Colonic mucosa (tissue), 4 donors: Measurements from ENCODE around the gene ARID5B. TPM values are rescaled to one million over a fixed set of nuclear protein-coding genes. Genes with fewer than 3 reads are reported as not detected.
"Not testable (repeated sequence)": the region's sequence is repeated elsewhere in the genome, so short reads cannot be mapped to it uniquely, and the experiment has no call there.

Source experiments
- DNase-seq: peaks from one replicate; pipeline ENCODE4 v3.0.0-alpha.2; 2020
- H3K27ac ChIP-seq: fragments of 200-600 bp; one replicate; pipeline ENCODE4 v1.8.0; 2021
- H3K27me3 ChIP-seq: fragments of 200-600 bp; one replicate; pipeline ENCODE4 v1.8.0; 2021
- H3K36me3 ChIP-seq: fragments of 200-600 bp; one replicate; pipeline ENCODE4 v1.8.0; 2021
- H3K4me1 ChIP-seq: fragments of 200-600 bp; one replicate; pipeline ENCODE4 v1.8.0; 2021; ENCODE audit warnings: mild to moderate bottlenecking
- H3K4me3 ChIP-seq: fragments of 200-600 bp; one replicate; pipeline ENCODE4 v1.8.0; 2021
- H3K9ac ChIP-seq, 2 donors: one replicate each; pipeline ENCODE4 v1.7.0; 2013; ENCODE audit warnings: control low read depth in 2 of 2, low read depth in 2 of 2, low read length in 2 of 2
- H3K9me3 ChIP-seq: fragments of 200-600 bp; one replicate; pipeline ENCODE4 v1.8.0; 2021
- intact Hi-C: fragments of 100-400 bp; cut with DNase I; formaldehyde crosslinking; loops from one replicate; pipeline ENCODE4 v1.14.1; 2022
- total RNA-seq, 2 donors: library from RNA; stranded (reverse); fragmentation: NEBNext Ultra II Directional in 1 of 2; extraction: Animal tissue kit (Norgen Biotek cat#: 25700) in 1 of 2; gene quantifications; one replicate each; pipeline ENCODE4 v1.2.1, GENCODE V29; 2021
- TF ChIP-seq, protein P1 (sequence below): fragments of 200-600 bp; IDR thresholded peaks from one replicate; pipeline ENCODE4 v1.8.0; 2022; ENCODE audit warnings: antibody characterized with exemption, mild to moderate bottlenecking
- donor health status: healthy.
- donor health status: DM: no; HTN: no; CAD: no.
- donor health status: DM: no; HTN: no; CAD: no.

The ARID5B gene
- total RNA-seq, 2 donors from 2014 or later, result 18.8 to 27.2 TPM

DNA sequence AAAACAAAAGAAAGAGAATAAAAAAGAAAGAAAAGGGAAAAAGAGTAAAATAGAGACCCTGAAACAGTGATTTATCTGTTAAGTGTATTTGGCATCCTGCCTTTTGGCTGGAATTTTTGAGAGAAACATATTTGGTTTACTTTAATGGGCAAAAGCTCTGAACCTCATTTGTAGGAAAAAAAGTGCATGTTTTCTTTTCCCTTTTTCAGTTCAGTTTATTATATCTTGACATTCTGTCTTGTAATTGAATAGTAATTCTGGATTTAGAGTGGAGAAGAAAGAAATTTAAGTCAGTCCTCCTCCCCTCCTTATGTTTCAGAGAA, 69.5 kb downstream of the ARID5B start:
- intact Hi-C loops, result no loop called here
- H3K4me3 ChIP-seq, result no peak overlapping the region
- no peaks in the 10 kb centered on the region for H3K9me3 ChIP-seq
- no peaks in the 10 kb centered on the region for H3K27me3 ChIP-seq
- peaks cover 5% of the 10 kb centered on the region for H3K4me1 ChIP-seq
- TF ChIP-seq, protein P1, sequence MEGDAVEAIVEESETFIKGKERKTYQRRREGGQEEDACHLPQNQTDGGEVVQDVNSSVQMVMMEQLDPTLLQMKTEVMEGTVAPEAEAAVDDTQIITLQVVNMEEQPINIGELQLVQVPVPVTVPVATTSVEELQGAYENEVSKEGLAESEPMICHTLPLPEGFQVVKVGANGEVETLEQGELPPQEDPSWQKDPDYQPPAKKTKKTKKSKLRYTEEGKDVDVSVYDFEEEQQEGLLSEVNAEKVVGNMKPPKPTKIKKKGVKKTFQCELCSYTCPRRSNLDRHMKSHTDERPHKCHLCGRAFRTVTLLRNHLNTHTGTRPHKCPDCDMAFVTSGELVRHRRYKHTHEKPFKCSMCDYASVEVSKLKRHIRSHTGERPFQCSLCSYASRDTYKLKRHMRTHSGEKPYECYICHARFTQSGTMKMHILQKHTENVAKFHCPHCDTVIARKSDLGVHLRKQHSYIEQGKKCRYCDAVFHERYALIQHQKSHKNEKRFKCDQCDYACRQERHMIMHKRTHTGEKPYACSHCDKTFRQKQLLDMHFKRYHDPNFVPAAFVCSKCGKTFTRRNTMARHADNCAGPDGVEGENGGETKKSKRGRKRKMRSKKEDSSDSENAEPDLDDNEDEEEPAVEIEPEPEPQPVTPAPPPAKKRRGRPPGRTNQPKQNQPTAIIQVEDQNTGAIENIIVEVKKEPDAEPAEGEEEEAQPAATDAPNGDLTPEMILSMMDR, result no peak
- no peak overlapping the region for H3K27ac ChIP-seq
- H3K9ac ChIP-seq, result no peak overlapping the region
- H3K36me3 ChIP-seq, result no peaks in the 10 kb centered on the region
- no peak for DNase-seq

DNA sequence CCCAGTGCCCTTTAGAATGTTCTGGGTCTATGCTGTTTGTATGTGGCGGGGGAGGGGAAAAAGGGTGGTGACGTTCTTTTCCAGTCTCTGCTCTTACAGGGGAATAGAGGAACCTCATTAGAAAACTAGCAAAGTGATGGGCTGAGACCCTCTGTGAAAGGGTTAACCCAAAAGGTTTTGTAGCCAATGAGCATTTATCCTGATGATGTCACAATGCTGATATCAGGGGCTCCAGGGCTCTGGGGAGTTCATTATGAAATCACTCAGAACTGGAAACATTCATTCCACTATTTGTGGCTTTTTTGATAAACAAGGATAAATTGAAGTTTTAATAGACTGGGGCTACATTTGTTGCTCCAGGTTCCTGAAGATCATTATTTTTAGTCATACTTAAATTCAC, 71.7 kb downstream of the ARID5B start:
- intact Hi-C loops, result no loop called here
- Histone ChIP-seq H3K9me3 (no peaks in the 10 kb centered on the region), H3K27ac (no peak overlapping the region), H3K4me3 (no peak overlapping the region), H3K4me1 (peaks cover 5% of the 10 kb centered on the region), H3K9ac (no peak overlapping the region), H3K36me3 (no peaks in the 10 kb centered on the region), H3K27me3 (no peaks in the 10 kb centered on the region)
- no peak for DNase-seq
- TF ChIP-seq, protein P1, result no peak

DNA sequence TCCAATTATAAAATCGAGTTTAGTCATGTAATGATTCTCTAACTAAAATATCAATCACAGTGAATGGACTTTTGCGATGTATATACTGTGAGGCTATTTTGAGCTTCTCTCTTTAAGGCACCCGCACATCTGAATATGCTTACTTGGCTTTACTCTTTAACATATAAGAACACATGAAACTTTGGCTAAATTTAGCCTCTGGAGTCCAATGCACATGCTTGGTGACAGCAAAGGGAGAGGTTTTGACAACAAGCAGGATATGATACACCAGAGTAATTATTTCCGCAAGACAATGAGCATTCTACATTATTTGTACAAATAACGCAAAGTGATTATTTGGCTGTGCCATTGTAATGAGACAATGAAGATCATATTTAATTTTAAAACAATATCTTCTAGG, 72.4 kb downstream of the ARID5B start:
- Histone ChIP-seq H3K27me3 (no peaks in the 10 kb centered on the region), H3K9ac (no peak overlapping the region), H3K4me1 (peaks cover 5% of the 10 kb centered on the region), H3K9me3 (no peaks in the 10 kb centered on the region), H3K27ac (no peak overlapping the region), H3K36me3 (no peaks in the 10 kb centered on the region), H3K4me3 (no peak overlapping the region)
- DNase-seq, result no peak
- intact Hi-C loops, result no loop called here
- TF ChIP-seq, protein P1, result no peak

DNA sequence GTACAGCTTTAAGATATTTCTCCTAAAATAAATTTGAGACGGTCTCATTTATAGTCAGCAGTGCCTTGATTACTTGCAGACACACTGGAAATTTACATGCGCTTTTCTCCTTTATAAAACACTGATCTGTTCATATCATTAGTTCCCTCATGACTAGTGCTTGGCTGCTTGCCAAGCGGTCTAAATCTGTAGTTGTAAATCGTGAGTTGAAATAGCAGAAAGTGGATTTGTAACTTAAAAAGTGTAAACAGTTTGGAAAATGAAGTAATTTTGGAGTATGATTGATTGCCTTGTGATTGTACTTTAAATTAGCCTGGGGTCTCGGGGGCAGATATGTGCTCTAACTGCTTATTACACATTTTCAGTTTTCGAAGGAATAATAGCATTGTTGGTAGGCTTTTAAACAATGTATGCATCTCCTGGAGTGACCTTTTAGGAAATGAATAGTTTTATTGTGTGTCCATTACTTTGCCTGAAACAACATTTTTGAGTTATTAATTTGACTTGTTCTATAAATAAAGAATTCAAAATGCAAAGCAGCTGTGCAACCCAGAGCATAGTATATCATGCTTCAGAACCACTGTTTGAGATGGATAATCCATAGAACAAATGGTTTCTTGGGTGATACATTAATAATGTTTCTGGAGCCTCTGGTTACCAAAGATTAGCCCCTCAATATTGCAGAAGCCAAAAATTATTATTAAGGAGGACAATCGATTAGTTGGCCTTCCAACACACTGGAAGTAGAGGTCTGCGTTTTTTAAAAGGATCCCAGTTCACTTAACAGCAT, 73.3 kb downstream of the ARID5B start:
- DNase-seq, result peak; percentile 74
- TF ChIP-seq, protein P1, result no peak
- Histone ChIP-seq H3K9ac (no peak overlapping the region), H3K27me3 (no peaks in the 10 kb centered on the region), H3K36me3 (no peaks in the 10 kb centered on the region), H3K4me3 (no peak overlapping the region), H3K27ac (peak overlapping the region; percentile 28), H3K9me3 (no peaks in the 10 kb centered on the region), H3K4me1 (peaks cover 6% of the 10 kb centered on the region)
- intact Hi-C loops, result no loop called here

DNA sequence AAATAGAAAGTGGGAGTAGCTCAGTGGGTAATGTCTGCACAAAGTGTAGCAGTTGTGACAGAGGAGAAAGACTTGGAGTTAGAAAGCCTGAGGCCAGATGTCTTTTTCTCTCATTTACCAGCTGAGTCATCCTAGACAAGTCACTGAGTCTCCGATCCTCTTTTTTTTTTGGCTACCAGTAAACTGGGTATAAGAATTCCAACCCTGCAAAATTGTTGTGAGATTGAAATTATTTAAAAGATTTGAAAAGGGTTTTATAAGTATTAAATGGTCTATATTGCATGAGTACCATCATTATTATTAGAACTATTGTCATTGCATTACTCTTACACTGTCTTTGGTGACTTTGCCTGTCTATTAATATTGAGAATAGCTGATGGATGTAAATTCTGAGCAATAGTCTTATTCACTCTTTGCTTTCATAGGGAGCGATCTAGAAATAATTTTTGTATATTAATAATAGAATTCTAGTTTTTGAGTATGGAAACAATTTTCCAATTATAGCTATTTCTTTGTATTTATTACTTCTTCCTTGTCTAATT, 74.0 kb downstream of the ARID5B start:
- DNase-seq, result no peak
- TF ChIP-seq, protein P1, result no peak
- H3K36me3 ChIP-seq, result no peaks in the 10 kb centered on the region
- H3K9ac ChIP-seq, result no peak overlapping the region
- peaks cover 10% of the 10 kb centered on the region for H3K4me1 ChIP-seq
- H3K9me3 ChIP-seq, result no peaks in the 10 kb centered on the region
- intact Hi-C loops, result no loop called here
- H3K27me3 ChIP-seq, result no peaks in the 10 kb centered on the region
- peak overlapping the region; percentile 28 for H3K27ac ChIP-seq
- no peak overlapping the region for H3K4me3 ChIP-seq

DNA sequence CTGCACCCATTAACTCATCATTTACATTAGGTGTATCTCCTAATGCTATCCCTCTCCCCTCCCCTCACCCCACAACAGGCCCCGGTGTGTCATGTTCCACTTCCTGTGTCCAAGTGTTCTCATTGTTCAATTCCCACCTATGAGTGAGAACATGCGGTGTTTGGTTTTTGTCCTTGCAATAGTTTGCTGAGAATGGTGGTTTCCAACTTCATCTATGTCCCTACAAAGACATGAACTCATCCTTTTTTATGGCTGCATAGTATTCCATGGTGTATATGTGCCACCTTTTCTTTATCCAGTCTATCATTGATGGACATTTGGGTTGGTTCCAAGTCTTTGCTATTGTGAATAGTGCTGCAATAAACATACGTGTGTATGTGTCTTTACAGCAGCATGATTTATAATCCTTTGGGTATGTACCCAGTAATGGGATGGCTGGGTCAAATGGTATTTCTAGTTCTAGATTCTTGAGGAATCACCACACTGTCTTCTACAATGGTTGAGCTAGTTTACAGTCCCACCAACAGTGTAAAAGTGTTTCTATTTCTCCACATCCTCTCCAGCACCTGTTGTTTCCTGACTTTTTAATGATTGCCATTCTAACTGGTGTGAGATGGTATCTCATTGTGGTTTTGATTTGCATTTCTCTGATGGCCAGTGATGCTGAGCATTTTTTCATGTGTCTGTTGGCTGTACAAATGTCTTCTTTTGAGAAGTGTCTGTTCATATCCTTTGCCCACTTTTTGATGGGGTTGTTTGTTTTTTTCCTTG, 75.6 kb downstream of the ARID5B start:
- H3K4me3 ChIP-seq, DNase-seq, H3K9ac ChIP-seq, H3K9me3 ChIP-seq, H3K27me3 ChIP-seq, H3K27ac ChIP-seq, H3K36me3 ChIP-seq, intact Hi-C loops: not testable (repeated sequence)
- peaks cover 10% of the 10 kb centered on the region for H3K4me1 ChIP-seq
